ENCODE results near the gene IPO13. TPM values are rescaled to one million over a fixed set of nuclear protein-coding genes. Genes with fewer than 3 reads are reported as not detected.

The IPO13 gene
- total RNA-seq, 4 donors from 2014 or later = 9.1 to 36.5 (median 32.0) TPM

GRCh38 chr1:44013949-44014348, 67.2 kb downstream of the IPO13 start:
- no peak for DNase-seq
- peaks cover 0 to 38% (median 0%) of the 10 kb centered on the region in 4 donors for H3K4me1 ChIP-seq
- no peak overlapping the region for H3K4me3 ChIP-seq
- no peaks in the 10 kb centered on the region for H3K27me3 ChIP-seq
- no peaks in the 10 kb centered on the region for H3K36me3 ChIP-seq
- H3K27ac ChIP-seq = peak overlapping the region in 2 of 4 donors; percentile 57 to 66
- no peak for TF ChIP-seq POLR2A (IDR thresholded peaks at IDR 0.05)
- TF ChIP-seq, protein P1, sequence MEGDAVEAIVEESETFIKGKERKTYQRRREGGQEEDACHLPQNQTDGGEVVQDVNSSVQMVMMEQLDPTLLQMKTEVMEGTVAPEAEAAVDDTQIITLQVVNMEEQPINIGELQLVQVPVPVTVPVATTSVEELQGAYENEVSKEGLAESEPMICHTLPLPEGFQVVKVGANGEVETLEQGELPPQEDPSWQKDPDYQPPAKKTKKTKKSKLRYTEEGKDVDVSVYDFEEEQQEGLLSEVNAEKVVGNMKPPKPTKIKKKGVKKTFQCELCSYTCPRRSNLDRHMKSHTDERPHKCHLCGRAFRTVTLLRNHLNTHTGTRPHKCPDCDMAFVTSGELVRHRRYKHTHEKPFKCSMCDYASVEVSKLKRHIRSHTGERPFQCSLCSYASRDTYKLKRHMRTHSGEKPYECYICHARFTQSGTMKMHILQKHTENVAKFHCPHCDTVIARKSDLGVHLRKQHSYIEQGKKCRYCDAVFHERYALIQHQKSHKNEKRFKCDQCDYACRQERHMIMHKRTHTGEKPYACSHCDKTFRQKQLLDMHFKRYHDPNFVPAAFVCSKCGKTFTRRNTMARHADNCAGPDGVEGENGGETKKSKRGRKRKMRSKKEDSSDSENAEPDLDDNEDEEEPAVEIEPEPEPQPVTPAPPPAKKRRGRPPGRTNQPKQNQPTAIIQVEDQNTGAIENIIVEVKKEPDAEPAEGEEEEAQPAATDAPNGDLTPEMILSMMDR (IDR thresholded peaks at IDR 0.05) = no peak
- no peaks in the 10 kb centered on the region for H3K9me3 ChIP-seq

GRCh38 chr1:44014365-44015104, 67.8 kb downstream of the IPO13 start:
- H3K4me3 ChIP-seq = no peak overlapping the region
- DNase-seq = no peak
- no peaks in the 10 kb centered on the region for H3K9me3 ChIP-seq
- no peaks in the 10 kb centered on the region for H3K27me3 ChIP-seq
- H3K4me1 ChIP-seq = peaks cover 0 to 38% (median 0%) of the 10 kb centered on the region in 4 donors
- H3K27ac ChIP-seq = peak overlapping the region in 2 of 4 donors; percentile 57 to 66
- no peaks in the 10 kb centered on the region for H3K36me3 ChIP-seq
- TF ChIP-seq POLR2A (IDR thresholded peaks at IDR 0.05) = no peak
- TF ChIP-seq, protein P1 (IDR thresholded peaks at IDR 0.05) = no peak

- TF ChIP-seq, protein P1 (IDR thresholded peaks at IDR 0.05) = no peak
- no peak for TF ChIP-seq POLR2A (IDR thresholded peaks at IDR 0.05)
- no peak for DNase-seq
- H3K4me3 ChIP-seq = no peak overlapping the region
- no peaks in the 10 kb centered on the region for H3K27me3 ChIP-seq
- no peaks in the 10 kb centered on the region for H3K36me3 ChIP-seq
- no peaks in the 10 kb centered on the region for H3K9me3 ChIP-seq
- H3K4me1 ChIP-seq = peaks cover 0 to 38% (median 0%) of the 10 kb centered on the region in 4 donors
- peak overlapping the region in 1 of 4 donors; percentile 57 for H3K27ac ChIP-seq
These were observed 68.5 kb downstream of the IPO13 start for GRCh38 chr1:44015206-44015605.

GRCh38 chr1:44016041-44016889, 69.5 kb downstream of the IPO13 start:
- no peak overlapping the region for H3K27ac ChIP-seq
- no peak for DNase-seq
- TF ChIP-seq, protein P1 (IDR thresholded peaks at IDR 0.05) = no peak
- TF ChIP-seq POLR2A (IDR thresholded peaks at IDR 0.05) = no peak
- no peaks in the 10 kb centered on the region for H3K9me3 ChIP-seq
- no peaks in the 10 kb centered on the region for H3K27me3 ChIP-seq
- no peak overlapping the region for H3K4me3 ChIP-seq
- H3K4me1 ChIP-seq = peaks cover 0 to 38% (median 0%) of the 10 kb centered on the region in 4 donors
- no peaks in the 10 kb centered on the region for H3K36me3 ChIP-seq

DNA sequence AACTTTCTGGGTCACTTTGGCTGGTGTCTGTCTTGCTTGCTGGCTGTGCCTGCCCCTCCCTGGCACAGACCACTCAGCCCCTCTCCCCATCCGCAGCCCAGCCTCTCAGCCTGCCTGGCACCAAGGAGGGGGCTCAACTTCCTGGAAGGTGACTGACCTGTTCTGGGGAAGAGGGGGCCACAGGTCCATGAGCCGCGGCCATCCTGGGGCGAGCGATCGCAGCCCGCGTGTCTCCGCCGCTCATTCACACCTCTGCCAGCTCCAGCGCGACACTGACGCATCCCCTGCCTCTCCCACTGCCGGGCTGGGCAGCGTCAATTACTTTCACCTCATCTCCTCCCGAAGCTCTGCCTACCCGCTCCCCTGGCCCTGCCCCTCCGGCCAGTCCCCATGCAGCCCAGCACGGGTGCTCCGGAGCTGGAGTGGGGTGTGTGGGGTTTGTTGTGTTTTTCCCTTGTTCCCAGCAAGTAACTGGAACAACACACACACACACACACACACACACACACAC, 70.2 kb downstream of the IPO13 start:
- no peaks in the 10 kb centered on the region for H3K9me3 ChIP-seq
- TF ChIP-seq POLR2A (IDR thresholded peaks at IDR 0.05) = no peak
- TF ChIP-seq, protein P1 (IDR thresholded peaks at IDR 0.05) = no peak
- no peak for DNase-seq
- H3K36me3 ChIP-seq = no peaks in the 10 kb centered on the region
- H3K4me1 ChIP-seq = peaks cover 0 to 31% (median 0%) of the 10 kb centered on the region in 4 donors
- H3K4me3 ChIP-seq = no peak overlapping the region
- no peak overlapping the region for H3K27ac ChIP-seq
- no peaks in the 10 kb centered on the region for H3K27me3 ChIP-seq

Other genes with a start within 250 kb of the IPO13 start
- gene ST3GAL3, start 239.4 kb upstream of the IPO13 start, total RNA-seq = 10 to 100 TPM in 1 of 4 donors, 1 to 10 TPM in 3; 4.4 to 19.0 (median 6.1) TPM
- gene ARTN, start 13.1 kb upstream of the IPO13 start, total RNA-seq = under 1 TPM in 1 of 4 donors, not detected in 3; 0.94 TPM
- 100 to 1,000 TPM in 1 of 4 donors, 10 to 100 TPM in 3; 16.6 to 106 (median 38.6) TPM for gene DPH2, start 23.1 kb downstream of the IPO13 start, total RNA-seq
- gene ATP6V0B, start 28.0 kb downstream of the IPO13 start, total RNA-seq = 100 to 1,000 TPM in 2 of 4 donors, 10 to 100 TPM in 2; 87.5 to 218 (median 122) TPM
- gene B4GALT2, start 32.3 kb downstream of the IPO13 start, total RNA-seq = 10 to 100 TPM in 3 of 4 donors, 1 to 10 TPM in 1; 8.2 to 28.9 (median 22.2) TPM
- gene CCDC24, start 44.6 kb downstream of the IPO13 start, total RNA-seq = 10 to 100 TPM; 12.4 to 18.2 (median 15.7) TPM
- gene SLC6A9, start 84.5 kb downstream of the IPO13 start, total RNA-seq = 10 to 100 TPM in 2 of 4 donors, 1 to 10 TPM in 2; 8.8 to 19.0 (median 11.5) TPM
- gene KLF17, start 171.9 kb downstream of the IPO13 start, total RNA-seq = not detected
- not detected for gene KLF18, start 194.7 kb downstream of the IPO13 start, total RNA-seq